ENCODE data around the gene PLCB1.

PLCB1 gene

GRCh38 chr20:8166730-8167129 lies 34.7 kb downstream of the PLCB1 start:
- Histone ChIP-seq H3K27ac (ENCODE audit: low read depth, low read length, poor library complexity, severe bottlenecking) (no peak overlapping the region), H2AFZ (ENCODE audit: low read length) (no peak overlapping the region), H3K4me1 (ENCODE audit: insufficient read depth, low read length, severe bottlenecking) (no peaks in the 10 kb centered on the region), H3K36me3 (ENCODE audit: insufficient read depth, low read length) (no peaks in the 10 kb centered on the region), H3K27me3 (ENCODE audit: insufficient read depth, low read length) (no peaks in the 10 kb centered on the region), H3K9me3 (ENCODE audit: low read length) (no peaks in the 10 kb centered on the region), H4K20me1 (ENCODE audit: insufficient read depth, low read length) (no peaks in the 10 kb centered on the region), H3K9me2 (ENCODE audit: low read depth, low read length) (no peaks in the 10 kb centered on the region), H3F3A (ENCODE audit: insufficient read depth, low read length) (no peaks in the 10 kb centered on the region), H3K9ac (ENCODE audit: low read length) (no peak overlapping the region), H3K4me3 (ENCODE audit: low read depth, low read length, poor library complexity, severe bottlenecking) (no peak overlapping the region), H3K79me2 (ENCODE audit: insufficient read depth, low read length) (no peaks in the 10 kb centered on the region), H3K4me2 (ENCODE audit: low read length) (no peak overlapping the region)
- TF ChIP-seq CTCF (IDR thresholded peaks at IDR 0.05; ENCODE audit: low read length): no peak
- no peak for TF ChIP-seq EZH2 (IDR thresholded peaks at IDR 0.05; ENCODE audit: borderline replicate concordance, low read length)

GRCh38 chr20:8168785-8169288 lies 36.8 kb downstream of the PLCB1 start:
- H3K27ac ChIP-seq (ENCODE audit: low read depth, low read length, poor library complexity, severe bottlenecking): no peak overlapping the region
- no peaks in the 10 kb centered on the region for H3K36me3 ChIP-seq (ENCODE audit: insufficient read depth, low read length)
- no peak overlapping the region for H3K4me3 ChIP-seq (ENCODE audit: low read depth, low read length, poor library complexity, severe bottlenecking)
- H2AFZ ChIP-seq (ENCODE audit: low read length): no peak overlapping the region
- H3K9ac ChIP-seq (ENCODE audit: low read length): no peak overlapping the region
- H4K20me1 ChIP-seq (ENCODE audit: insufficient read depth, low read length): no peaks in the 10 kb centered on the region
- H3K9me3 ChIP-seq (ENCODE audit: low read length): no peaks in the 10 kb centered on the region
- H3K4me1 ChIP-seq (ENCODE audit: insufficient read depth, low read length, severe bottlenecking): no peaks in the 10 kb centered on the region
- H3F3A ChIP-seq (ENCODE audit: insufficient read depth, low read length): no peaks in the 10 kb centered on the region
- no peak for TF ChIP-seq CTCF (IDR thresholded peaks at IDR 0.05; ENCODE audit: low read length)
- TF ChIP-seq EZH2 (IDR thresholded peaks at IDR 0.05; ENCODE audit: borderline replicate concordance, low read length): no peak
- no peaks in the 10 kb centered on the region for H3K9me2 ChIP-seq (ENCODE audit: low read depth, low read length)
- H3K4me2 ChIP-seq (ENCODE audit: low read length): no peak overlapping the region
- no peaks in the 10 kb centered on the region for H3K27me3 ChIP-seq (ENCODE audit: insufficient read depth, low read length)
- no peaks in the 10 kb centered on the region for H3K79me2 ChIP-seq (ENCODE audit: insufficient read depth, low read length)

GRCh38 chr20:8170921-8171320 lies 38.9 kb downstream of the PLCB1 start:
- Histone ChIP-seq H3K4me2 (ENCODE audit: low read length) (no peak overlapping the region), H3K4me1 (ENCODE audit: insufficient read depth, low read length, severe bottlenecking) (no peaks in the 10 kb centered on the region), H3K27me3 (ENCODE audit: insufficient read depth, low read length) (no peaks in the 10 kb centered on the region), H3K9ac (ENCODE audit: low read length) (no peak overlapping the region), H3K9me3 (ENCODE audit: low read length) (no peaks in the 10 kb centered on the region), H3K4me3 (ENCODE audit: low read depth, low read length, poor library complexity, severe bottlenecking) (no peak overlapping the region), H3F3A (ENCODE audit: insufficient read depth, low read length) (no peaks in the 10 kb centered on the region), H4K20me1 (ENCODE audit: insufficient read depth, low read length) (no peaks in the 10 kb centered on the region), H3K27ac (ENCODE audit: low read depth, low read length, poor library complexity, severe bottlenecking) (no peak overlapping the region), H2AFZ (ENCODE audit: low read length) (no peak overlapping the region), H3K36me3 (ENCODE audit: insufficient read depth, low read length) (no peaks in the 10 kb centered on the region), H3K9me2 (ENCODE audit: low read depth, low read length) (no peaks in the 10 kb centered on the region), H3K79me2 (ENCODE audit: insufficient read depth, low read length) (no peaks in the 10 kb centered on the region)
- TF ChIP-seq EZH2 (IDR thresholded peaks at IDR 0.05; ENCODE audit: borderline replicate concordance, low read length) (no peak), CTCF (IDR thresholded peaks at IDR 0.05; ENCODE audit: low read length) (no peak)
